NCI-H1092 (cell line): ENCODE results near the gene UBXN11.

Source experiments
- DNase-seq: peaks from one replicate; lab custom pipeline; 2025; lab: John Stamatoyannopoulos, UW

Gene UBXN11

GRCh38 chr1:26268290-26269197, 37.9 kb downstream of the UBXN11 start:
- DNase-seq, result no peak

GRCh38 chr1:26265405-26265804, 41.0 kb downstream of the UBXN11 start:
- no peak for DNase-seq

GRCh38 chr1:26263212-26263611, 43.2 kb downstream of the UBXN11 start:
- DNase-seq, result no peak

GRCh38 chr1:26259578-26259977, 46.9 kb downstream of the UBXN11 start:
- DNase-seq, result no peak

- no peak for DNase-seq
Observed at GRCh38 chr1:26259005-26259404, 47.4 kb downstream of the UBXN11 start.

GRCh38 chr1:26257222-26257621, 49.2 kb downstream of the UBXN11 start:
- no peak for DNase-seq

GRCh38 chr1:26254404-26254803, 52.0 kb downstream of the UBXN11 start:
- no peak for DNase-seq

GRCh38 chr1:26252718-26253117, 53.7 kb downstream of the UBXN11 start:
- no peak for DNase-seq

- DNase-seq, result no peak
Observed at GRCh38 chr1:26239936-26240335, 66.5 kb downstream of the UBXN11 start.

GRCh38 chr1:26237230-26237966, 69.0 kb downstream of the UBXN11 start:
- DNase-seq, result no peak

- DNase-seq, result no peak
Observed at GRCh38 chr1:26234644-26235370, 71.6 kb downstream of the UBXN11 start.

GRCh38 chr1:26233903-26234643, 72.4 kb downstream of the UBXN11 start, which contains the start of gene CEP85:
Gene CEP85, plus strand, starts transcription at chr1:26234200. Its CDS starts 5,584 bp downstream, at chr1:26239784.
- peak; percentile 99 for DNase-seq
